Loucy (cell line): ENCODE measurements around the gene PPFIBP1.
"Not testable (repeated sequence)": the region's sequence is repeated elsewhere in the genome, so short reads cannot be mapped to it uniquely, and the experiment has no call there.

ENCODE experiments used
- H2AFZ ChIP-seq: fragments of 200-600 bp; sonication (generic); 2 replicates; pipeline ENCODE4 v1.6.0; 2016; ENCODE audit warnings: antibody characterized with exemption, mild to moderate bottlenecking, low read length, moderate library complexity
- H3F3A ChIP-seq: fragments of 200-600 bp; 2 replicates; pipeline ENCODE4 v1.6.0; 2016; ENCODE audit warnings: antibody characterized with exemption, low read depth, mild to moderate bottlenecking
- H3K27me3 ChIP-seq: fragments of 200-600 bp; sonication (generic); 2 replicates; pipeline ENCODE4 v1.6.1; 2014; ENCODE audit warnings: low read length, mild to moderate bottlenecking; ENCODE audit not compliant: insufficient read depth, poor library complexity, severe bottlenecking
- H3K36me3 ChIP-seq: fragments of 200-600 bp; sonication (generic); 2 replicates; pipeline ENCODE4 v1.6.1; 2016; ENCODE audit warnings: low read length; ENCODE audit not compliant: insufficient read depth
- H3K4me1 ChIP-seq: fragments of 200-600 bp; sonication (generic); 2 replicates; pipeline ENCODE4 v1.5.1; 2014; ENCODE audit warnings: low read length, mild to moderate bottlenecking; ENCODE audit not compliant: insufficient read depth, poor library complexity, severe bottlenecking
- H3K4me2 ChIP-seq: fragments of 200-600 bp; sonication (generic); 2 replicates; pipeline ENCODE4 v1.6.0; 2014; ENCODE audit warnings: antibody characterized with exemption, low read length, low read depth, mild to moderate bottlenecking; ENCODE audit not compliant: poor library complexity, severe bottlenecking
- H3K4me3 ChIP-seq: fragments of 200-600 bp; sonication (generic); 2 replicates; pipeline ENCODE4 v1.5.1; 2014; ENCODE audit warnings: low read length, mild to moderate bottlenecking, mixed read lengths; ENCODE audit not compliant: poor library complexity, severe bottlenecking
- H3K79me2 ChIP-seq: fragments of 200-600 bp; sonication (generic); 2 replicates; pipeline ENCODE4 v1.6.1; 2014; ENCODE audit warnings: low read length; ENCODE audit not compliant: insufficient read depth
- H3K9ac ChIP-seq: fragments of 200-600 bp; sonication (generic); 2 replicates; pipeline ENCODE4 v1.6.0; 2014; ENCODE audit warnings: mild to moderate bottlenecking, low read depth, low read length, moderate library complexity; ENCODE audit not compliant: poor library complexity, severe bottlenecking
- H3K9me2 ChIP-seq: fragments of 200-600 bp; sonication (generic); replicated peaks from 2 replicates; pipeline ENCODE4 v1.6.1; 2016; ENCODE audit warnings: low read depth, low read length, mixed read lengths
- H3K9me3 ChIP-seq: fragments of 200-600 bp; sonication (generic); 2 replicates; pipeline ENCODE4 v1.6.1; 2014; ENCODE audit warnings: mild to moderate bottlenecking, antibody characterized with exemption, low read length, low read depth; ENCODE audit not compliant: insufficient read depth
- H4K20me1 ChIP-seq: fragments of 200-600 bp; sonication (generic); 2 replicates; pipeline ENCODE4 v1.6.0; 2014; ENCODE audit warnings: antibody characterized with exemption, low read length, mild to moderate bottlenecking; ENCODE audit not compliant: insufficient read depth, poor library complexity, severe bottlenecking
- CTCF ChIP-seq: fragments of 200-600 bp; sonication (generic); conservative IDR thresholded peaks from 2 replicates; pipeline ENCODE4 v1.5.1; 2014; ENCODE audit warnings: mild to moderate bottlenecking, antibody characterized with exemption, low read length
- EZH2phosphoT487 ChIP-seq: fragments of 200-600 bp; IDR thresholded peaks from 2 replicates; pipeline ENCODE4 v1.6.1; 2018; ENCODE audit warnings: antibody characterized with exemption, mild to moderate bottlenecking, moderate library complexity, borderline replicate concordance

PPFIBP1 gene

GRCh38 chr12:27593266-27593665 lies 69.3 kb downstream of the PPFIBP1 start:
- Histone ChIP-seq H3K4me3 (no peak overlapping the region), H2AFZ (no peak overlapping the region), H3K36me3 (peaks cover 2% of the 10 kb centered on the region; the same call in 1 of the 2 replicates), H3K9me2 (no peaks in the 10 kb centered on the region), H3K27me3 (no peaks in the 10 kb centered on the region), H4K20me1 (no peaks in the 10 kb centered on the region), H3K4me1 (peaks cover 13% of the 10 kb centered on the region), H3F3A (no peaks in the 10 kb centered on the region), H3K9ac (no peak overlapping the region), H3K9me3 (peaks cover under 1% of the 10 kb centered on the region; the same call in 1 of the 2 replicates), H3K4me2 (no peak overlapping the region), H3K79me2 (no peaks in the 10 kb centered on the region)
- TF ChIP-seq EZH2phosphoT487, result no peak
- TF ChIP-seq CTCF, result no peak

GRCh38 chr12:27595231-27595642 lies 71.2 kb downstream of the PPFIBP1 start:
- Histone ChIP-seq H4K20me1 (no peaks in the 10 kb centered on the region), H3K36me3 (peaks cover 4% of the 10 kb centered on the region; the same call in 1 of the 2 replicates), H3K27me3 (no peaks in the 10 kb centered on the region), H3K4me3 (no peak overlapping the region), H3K9me3 (peaks cover 6% of the 10 kb centered on the region; the same call in 1 of the 2 replicates), H2AFZ (no peak overlapping the region), H3K4me1 (peaks cover 8% of the 10 kb centered on the region), H3K9me2 (no peaks in the 10 kb centered on the region), H3F3A (no peaks in the 10 kb centered on the region), H3K9ac (no peak overlapping the region), H3K4me2 (no peak overlapping the region), H3K79me2 (no peaks in the 10 kb centered on the region)
- no peak for TF ChIP-seq CTCF
- TF ChIP-seq EZH2phosphoT487, result no peak

- not testable (repeated sequence) for H3K9me2 ChIP-seq, H2AFZ ChIP-seq, H3K9me3 ChIP-seq, H3K4me1 ChIP-seq, H3K4me2 ChIP-seq, H3K79me2 ChIP-seq, H3K4me3 ChIP-seq, H3K27me3 ChIP-seq, H3F3A ChIP-seq, H4K20me1 ChIP-seq, H3K9ac ChIP-seq, H3K36me3 ChIP-seq
Measured at GRCh38 chr12:27598866-27599265, 74.9 kb downstream of the PPFIBP1 start.

GRCh38 chr12:27601056-27601828 lies 77.2 kb downstream of the PPFIBP1 start:
- H2AFZ ChIP-seq, H3K9ac ChIP-seq, H3K4me2 ChIP-seq, H3K4me3 ChIP-seq, H3K27me3 ChIP-seq, H4K20me1 ChIP-seq, H3K4me1 ChIP-seq, H3K79me2 ChIP-seq, H3K9me2 ChIP-seq, H3K36me3 ChIP-seq, H3F3A ChIP-seq: not testable (repeated sequence)
- H3K9me3 ChIP-seq, result peaks cover 10% of the 10 kb centered on the region; the same call in 1 of the 2 replicates
